Uterus (tissue), 2 donors: ENCODE measurements around the gene NOTCH2.
"Not testable (repeated sequence)": the region's sequence is repeated elsewhere in the genome, so short reads cannot be mapped to it uniquely, and the experiment has no call there.

Source experiments
- POLR2A ChIP-seq, 2 donors: fragments of 450-650 bp; IDR thresholded peaks; one replicate each; pipeline ENCODE4 v1.6.1; 2016; ENCODE audit warnings: antibody characterized with exemption in 2 of 2, mild to moderate bottlenecking in 1 of 2, moderate library complexity in 1 of 2
- TF ChIP-seq, protein P1 (sequence below), 4 experiments: fragments of 200-600 bp in 2 of 4; fragments of 450-650 bp in 2 of 4; sonication (generic) in 2 of 4; IDR thresholded peaks; one replicate each; pipeline ENCODE4 v1.5.1; 2016 to 2019; ENCODE audit warnings: antibody characterized with exemption in 4 of 4, mild to moderate bottlenecking in 2 of 4, moderate library complexity in 1 of 4

DNA sequence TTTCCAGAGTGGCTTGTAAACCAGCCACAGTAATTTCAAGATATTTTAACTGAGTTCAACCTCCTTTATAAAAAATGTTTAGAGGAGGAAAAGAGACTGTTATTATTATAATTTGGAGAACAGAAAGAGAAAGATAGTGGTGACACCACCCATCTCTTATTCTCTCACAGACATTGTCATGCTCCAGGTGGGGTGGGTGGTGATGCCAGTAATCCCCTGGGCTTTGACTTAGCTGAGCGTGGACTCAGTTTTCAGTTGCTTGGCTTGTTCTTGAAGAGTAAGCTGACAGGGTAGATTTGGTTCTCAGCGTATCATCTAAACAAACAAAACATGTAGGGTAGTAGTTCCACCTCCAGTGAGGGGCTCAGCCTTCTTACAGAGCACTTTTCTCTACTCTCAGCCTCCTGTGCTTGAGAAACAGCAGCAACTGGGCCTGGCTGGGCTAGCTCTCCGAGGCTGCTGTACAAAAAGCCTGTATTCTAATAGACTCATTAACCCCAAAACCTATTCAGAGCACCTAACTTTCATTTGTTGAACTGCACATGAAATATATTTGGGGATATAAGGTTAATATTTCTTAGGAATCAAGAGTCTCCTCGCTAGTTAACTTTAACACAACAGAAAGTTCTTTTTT lies 24.2 kb upstream of the NOTCH2 start:
- TF ChIP-seq, protein P1, sequence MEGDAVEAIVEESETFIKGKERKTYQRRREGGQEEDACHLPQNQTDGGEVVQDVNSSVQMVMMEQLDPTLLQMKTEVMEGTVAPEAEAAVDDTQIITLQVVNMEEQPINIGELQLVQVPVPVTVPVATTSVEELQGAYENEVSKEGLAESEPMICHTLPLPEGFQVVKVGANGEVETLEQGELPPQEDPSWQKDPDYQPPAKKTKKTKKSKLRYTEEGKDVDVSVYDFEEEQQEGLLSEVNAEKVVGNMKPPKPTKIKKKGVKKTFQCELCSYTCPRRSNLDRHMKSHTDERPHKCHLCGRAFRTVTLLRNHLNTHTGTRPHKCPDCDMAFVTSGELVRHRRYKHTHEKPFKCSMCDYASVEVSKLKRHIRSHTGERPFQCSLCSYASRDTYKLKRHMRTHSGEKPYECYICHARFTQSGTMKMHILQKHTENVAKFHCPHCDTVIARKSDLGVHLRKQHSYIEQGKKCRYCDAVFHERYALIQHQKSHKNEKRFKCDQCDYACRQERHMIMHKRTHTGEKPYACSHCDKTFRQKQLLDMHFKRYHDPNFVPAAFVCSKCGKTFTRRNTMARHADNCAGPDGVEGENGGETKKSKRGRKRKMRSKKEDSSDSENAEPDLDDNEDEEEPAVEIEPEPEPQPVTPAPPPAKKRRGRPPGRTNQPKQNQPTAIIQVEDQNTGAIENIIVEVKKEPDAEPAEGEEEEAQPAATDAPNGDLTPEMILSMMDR (IDR thresholded peaks at IDR 0.05) = not testable (repeated sequence)
- TF ChIP-seq POLR2A (IDR thresholded peaks at IDR 0.05) = not testable (repeated sequence)
